Thyroid gland (tissue), 4 donors: ENCODE results near the gene PRLHR.

Experiments
- CTCF ChIP-seq, 6 experiments: fragments of 200-600 bp in 3 of 6; fragments of 450-650 bp in 3 of 6; sonication (generic) in 3 of 6; IDR thresholded peaks; one replicate each; pipeline ENCODE4 v1.5.1; 2016 to 2019; ENCODE audit warnings: antibody characterized with exemption in 6 of 6, mild to moderate bottlenecking in 2 of 6, inconsistent platforms in 1 of 6, moderate library complexity in 1 of 6
- POLR2A ChIP-seq, 2 donors: fragments of 450-650 bp; IDR thresholded peaks; one replicate each; pipeline ENCODE4 v1.6.1; 2017; ENCODE audit warnings: antibody characterized with exemption in 2 of 2, mild to moderate bottlenecking in 2 of 2, moderate library complexity in 1 of 2

- no peak for TF ChIP-seq CTCF (IDR thresholded peaks at IDR 0.05)
- TF ChIP-seq POLR2A (IDR thresholded peaks at IDR 0.05): no peak
Measured at GRCh38 chr10:118587881-118588651, 7.4 kb downstream of the PRLHR start.
